ENCODE results near the gene NEDD4L. TPM values are rescaled to one million over a fixed set of nuclear protein-coding genes. Genes with fewer than 3 reads are reported as not detected.
"Not testable (repeated sequence)": the region's sequence is repeated elsewhere in the genome, so short reads cannot be mapped to it uniquely, and the experiment has no call there.

Gene NEDD4L
- total RNA-seq, 2 experiments from 2014 or later: 3.2 to 3.3 TPM

GRCh38 chr18:58263055-58263957, 219.3 kb downstream of the NEDD4L start:
- H3K4me2 ChIP-seq (ENCODE audit: low read length): no peak overlapping the region
- CTCF ChIA-PET (ENCODE audit: unreplicated experiment): no interaction called here
- POLR2A ChIA-PET: no interaction called here

GRCh38 chr18:58264075-58264474, 220.0 kb downstream of the NEDD4L start:
- no peak overlapping the region for H2AFZ ChIP-seq (ENCODE audit: low read length)
- intact Hi-C loops (cut with micrococcal nuclease; ENCODE audit: unreplicated experiment): no loop called here
- no peak for DNase-seq (ENCODE audit: low spot score)
- H3K36me3 ChIP-seq (ENCODE audit: insufficient read depth, low read length): no peaks in the 10 kb centered on the region
- no peak overlapping the region for H3K4me2 ChIP-seq (ENCODE audit: low read length)
- ChIA-PET POLR2A (no interaction called here), CTCF (ENCODE audit: unreplicated experiment) (no interaction called here)
- no peak overlapping the region for H3K27ac ChIP-seq (ENCODE audit: low read depth, low read length, poor library complexity, severe bottlenecking)
- H3K4me3 ChIP-seq (ENCODE audit: low read depth, low read length, poor library complexity, severe bottlenecking): no peak overlapping the region
- no peaks in the 10 kb centered on the region for H3K79me2 ChIP-seq (ENCODE audit: insufficient read depth, low read depth, low read length)
- H4K20me1 ChIP-seq (ENCODE audit: insufficient read depth, low read length): no peaks in the 10 kb centered on the region
- H3K4me1 ChIP-seq (ENCODE audit: insufficient read depth, low read length, poor library complexity, severe bottlenecking): no peaks in the 10 kb centered on the region
- H3K9me2 ChIP-seq (ENCODE audit: insufficient read depth, low read length): no peaks in the 10 kb centered on the region
- no peaks in the 10 kb centered on the region for H3K9me3 ChIP-seq (ENCODE audit: low read length)
- BruUV-seq (replicated peaks): no TSS peak
- TF ChIP-seq, protein P1, sequence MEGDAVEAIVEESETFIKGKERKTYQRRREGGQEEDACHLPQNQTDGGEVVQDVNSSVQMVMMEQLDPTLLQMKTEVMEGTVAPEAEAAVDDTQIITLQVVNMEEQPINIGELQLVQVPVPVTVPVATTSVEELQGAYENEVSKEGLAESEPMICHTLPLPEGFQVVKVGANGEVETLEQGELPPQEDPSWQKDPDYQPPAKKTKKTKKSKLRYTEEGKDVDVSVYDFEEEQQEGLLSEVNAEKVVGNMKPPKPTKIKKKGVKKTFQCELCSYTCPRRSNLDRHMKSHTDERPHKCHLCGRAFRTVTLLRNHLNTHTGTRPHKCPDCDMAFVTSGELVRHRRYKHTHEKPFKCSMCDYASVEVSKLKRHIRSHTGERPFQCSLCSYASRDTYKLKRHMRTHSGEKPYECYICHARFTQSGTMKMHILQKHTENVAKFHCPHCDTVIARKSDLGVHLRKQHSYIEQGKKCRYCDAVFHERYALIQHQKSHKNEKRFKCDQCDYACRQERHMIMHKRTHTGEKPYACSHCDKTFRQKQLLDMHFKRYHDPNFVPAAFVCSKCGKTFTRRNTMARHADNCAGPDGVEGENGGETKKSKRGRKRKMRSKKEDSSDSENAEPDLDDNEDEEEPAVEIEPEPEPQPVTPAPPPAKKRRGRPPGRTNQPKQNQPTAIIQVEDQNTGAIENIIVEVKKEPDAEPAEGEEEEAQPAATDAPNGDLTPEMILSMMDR (conservative IDR thresholded peaks at IDR 0.05; ENCODE audit: low read length): no peak
- TF ChIP-seq EZH2phosphoT487 (IDR thresholded peaks at IDR 0.05; ENCODE audit: borderline replicate concordance, low read depth, low read length): no peak

More at GRCh38 chr18:58263055-58263957, 219.3 kb downstream of the NEDD4L start:
- no peak overlapping the region for H3K4me3 ChIP-seq (ENCODE audit: low read depth, low read length, poor library complexity, severe bottlenecking)
- DNase-seq (ENCODE audit: low spot score): no peak
- BruUV-seq (replicated peaks): no TSS peak
- no peaks in the 10 kb centered on the region for H3K36me3 ChIP-seq (ENCODE audit: insufficient read depth, low read length)
- no peaks in the 10 kb centered on the region for H3K9me3 ChIP-seq (ENCODE audit: low read length)
- no peak overlapping the region for H3K27ac ChIP-seq (ENCODE audit: low read depth, low read length, poor library complexity, severe bottlenecking)
- no peaks in the 10 kb centered on the region for H3K79me2 ChIP-seq (ENCODE audit: insufficient read depth, low read depth, low read length)
- H2AFZ ChIP-seq (ENCODE audit: low read length): no peak overlapping the region
- no peaks in the 10 kb centered on the region for H4K20me1 ChIP-seq (ENCODE audit: insufficient read depth, low read length)
- H3K9me2 ChIP-seq (ENCODE audit: insufficient read depth, low read length): no peaks in the 10 kb centered on the region
- intact Hi-C loops (cut with micrococcal nuclease; ENCODE audit: unreplicated experiment): no loop called here
- H3K4me1 ChIP-seq (ENCODE audit: insufficient read depth, low read length, poor library complexity, severe bottlenecking): no peaks in the 10 kb centered on the region
- TF ChIP-seq, protein P1 (conservative IDR thresholded peaks at IDR 0.05; ENCODE audit: low read length): no peak
- no peak for TF ChIP-seq EZH2phosphoT487 (IDR thresholded peaks at IDR 0.05; ENCODE audit: borderline replicate concordance, low read depth, low read length)

GRCh38 chr18:58264840-58265239, 220.8 kb downstream of the NEDD4L start:
- Histone ChIP-seq H3K4me2 (ENCODE audit: low read length) (no peak overlapping the region), H2AFZ (ENCODE audit: low read length) (no peak overlapping the region), H3K79me2 (ENCODE audit: insufficient read depth, low read depth, low read length) (no peaks in the 10 kb centered on the region), H3K9me3 (ENCODE audit: low read length) (no peaks in the 10 kb centered on the region), H4K20me1 (ENCODE audit: insufficient read depth, low read length) (no peaks in the 10 kb centered on the region), H3K4me1 (ENCODE audit: insufficient read depth, low read length, poor library complexity, severe bottlenecking) (no peaks in the 10 kb centered on the region), H3K4me3 (ENCODE audit: low read depth, low read length, poor library complexity, severe bottlenecking) (no peak overlapping the region), H3K36me3 (ENCODE audit: insufficient read depth, low read length) (no peaks in the 10 kb centered on the region), H3K27ac (ENCODE audit: low read depth, low read length, poor library complexity, severe bottlenecking) (no peak overlapping the region), H3K9me2 (ENCODE audit: insufficient read depth, low read length) (no peaks in the 10 kb centered on the region)
- TF ChIP-seq, protein P1 (conservative IDR thresholded peaks at IDR 0.05; ENCODE audit: low read length): no peak
- TF ChIP-seq EZH2phosphoT487 (IDR thresholded peaks at IDR 0.05; ENCODE audit: borderline replicate concordance, low read depth, low read length): no peak
- intact Hi-C loops (cut with micrococcal nuclease; ENCODE audit: unreplicated experiment): no loop called here
- no peak for DNase-seq (ENCODE audit: low spot score)
- ChIA-PET CTCF (ENCODE audit: unreplicated experiment) (no interaction called here), POLR2A (no interaction called here)
- no TSS peak for BruUV-seq (replicated peaks)

DNA sequence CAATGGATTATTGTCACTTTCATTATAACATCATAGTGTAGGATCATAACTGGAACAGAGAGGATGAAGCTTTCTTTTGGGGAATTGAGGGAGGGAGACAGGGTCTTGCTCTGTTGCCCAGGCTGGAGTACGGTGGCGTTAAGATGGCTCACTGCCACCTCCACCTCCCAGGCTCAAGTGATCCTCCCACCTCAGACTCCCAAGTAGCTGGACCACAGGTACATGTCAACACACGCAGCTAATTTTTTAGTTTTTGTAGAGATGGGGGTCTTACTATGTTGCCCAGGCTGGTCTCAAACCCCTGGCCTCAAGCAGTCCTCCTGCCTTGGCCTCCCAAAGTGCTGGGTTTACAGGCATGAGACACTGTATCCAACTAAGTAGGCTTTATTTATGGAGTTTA, 221.5 kb downstream of the NEDD4L start:
- H2AFZ ChIP-seq (ENCODE audit: low read length); intact Hi-C loops (cut with micrococcal nuclease; ENCODE audit: unreplicated experiment); H3K4me2 ChIP-seq (ENCODE audit: low read length); H3K4me3 ChIP-seq (ENCODE audit: low read depth, low read length, poor library complexity, severe bottlenecking); H3K9me3 ChIP-seq (ENCODE audit: low read length); POLR2A ChIA-PET; H3K36me3 ChIP-seq (ENCODE audit: insufficient read depth, low read length); DNase-seq (ENCODE audit: low spot score); H3K79me2 ChIP-seq (ENCODE audit: insufficient read depth, low read depth, low read length); CTCF ChIA-PET (ENCODE audit: unreplicated experiment); H3K4me1 ChIP-seq (ENCODE audit: insufficient read depth, low read length, poor library complexity, severe bottlenecking); H4K20me1 ChIP-seq (ENCODE audit: insufficient read depth, low read length); H3K9me2 ChIP-seq (ENCODE audit: insufficient read depth, low read length); BruUV-seq (replicated peaks); H3K27ac ChIP-seq (ENCODE audit: low read depth, low read length, poor library complexity, severe bottlenecking): not testable (repeated sequence)

All from OCI-LY7 (cell line).